Gastrocnemius medialis (tissue), 4 donors: ENCODE measurements around the gene PSMA4.

Source experiments
- CTCF ChIP-seq, 5 experiments: fragments of 450-650 bp in 3 of 5; fragments of 200-600 bp in 2 of 5; sonication (generic) in 2 of 5; IDR thresholded peaks in 4 of 5; conservative IDR thresholded peaks in 1 of 5; 1 replicate in 4 of 5; 2 replicates in 1 of 5; pipeline ENCODE4 v1.5.1; 2016 to 2019; ENCODE audit warnings: antibody characterized with exemption in 5 of 5, mild to moderate bottlenecking in 3 of 5, moderate library complexity in 3 of 5
- POLR2A ChIP-seq, 2 donors: fragments of 450-650 bp; IDR thresholded peaks; one replicate each; pipeline ENCODE4 v1.6.1; 2017; ENCODE audit warnings: antibody characterized with exemption in 2 of 2, mild to moderate bottlenecking in 2 of 2, moderate library complexity in 2 of 2

- TF ChIP-seq POLR2A (IDR thresholded peaks at IDR 0.05) (no peak), CTCF (IDR thresholded peaks at IDR 0.05 in 4 of 5, conservative IDR thresholded peaks at IDR 0.05 in 1 of 5) (no peak)
Measured at GRCh38 chr15:78552597-78552996, 12.4 kb downstream of the PSMA4 start.
